GM12878 (cell line): ENCODE data around the gene ACSM6. TPM values are rescaled to one million over a fixed set of nuclear protein-coding genes. Genes with fewer than 3 reads are reported as not detected.

Experiments used
- ATAC-seq: fragments of 200-7000 bp; cut with Tn5 transposase; 3 replicates; pipeline ENCODE4 v1.9.1; 2020; ENCODE audit warnings: mild to moderate bottlenecking, moderate library complexity
- BruUV-seq: library from RNA; stranded (reverse); fragments of 400-500 nt; replicated peaks from 2 replicates; lab custom pipeline; 2021; lab: Mats Ljungman, UMichigan
- CTCF ChIA-PET: fragments of 300-600 bp; sonication (Branson Sonifier 250); formaldehyde crosslinking; extraction: SDS; loops from one replicate; lab custom pipeline; 2021; ENCODE audit warnings: inconsistent platforms; lab: Yijun Ruan, JAX
- POLR2A ChIA-PET: fragments of 350-600 bp; formaldehyde crosslinking; extraction: SDS; loops from one replicate; lab custom pipeline; 2021; ENCODE audit warnings: inconsistent platforms; lab: Charles Lee
- RAD21 ChIA-PET: fragments of 300-600 bp; sonication (Branson Sonifier 250); formaldehyde crosslinking; loops from one replicate; lab custom pipeline; 2023; ENCODE audit warnings: antibody characterized with exemption; ENCODE audit not compliant: unreplicated experiment; lab: Charles Lee
- SMC1A ChIA-PET: fragments of 300-600 bp; sonication (Branson Sonifier 250); formaldehyde crosslinking; loops from one replicate; lab custom pipeline; 2023; ENCODE audit not compliant: unreplicated experiment, uncharacterized antibody; lab: Charles Lee
- DNase-seq: peaks from one replicate; pipeline ENCODE4 v3.0.0-alpha.2; 2011; ENCODE audit warnings: low read depth, low spot score
- FAIRE-seq: peaks from 3 replicates; lab custom pipeline; 2011; peaks lifted over from hg19 to GRCh38; lab: Jason Lieb, UNC
- H2AFZ ChIP-seq: 2 replicates; pipeline ENCODE4 v1.6.0; 2011; ENCODE audit warnings: low read depth, low read length, control low read depth; ENCODE audit not compliant: control insufficient read depth
- H3K27ac ChIP-seq: 2 replicates; pipeline ENCODE4 v1.5.1; 2011; ENCODE audit warnings: control low read depth; ENCODE audit not compliant: control insufficient read depth, insufficient read depth
- H3K27me3 ChIP-seq, 2 experiments: replicated peaks in 1 of 2; 2 replicates each; pipeline versions ENCODE4 v1.6.0 to v1.6.1; 2011; ENCODE audit warnings: low read length in 1 of 2; ENCODE audit not compliant: control insufficient read depth in 2 of 2, insufficient read depth in 2 of 2
- H3K36me3 ChIP-seq, 2 experiments: 2 replicates each; pipeline ENCODE4 v1.5.1; 2011; ENCODE audit warnings: low read length in 1 of 2; ENCODE audit not compliant: control insufficient read depth in 2 of 2, insufficient read depth in 2 of 2
- H3K4me1 ChIP-seq: 2 replicates; pipeline ENCODE4 v1.6.1; 2011; ENCODE audit warnings: mild to moderate bottlenecking, low read length, moderate library complexity, mixed read lengths; ENCODE audit not compliant: control insufficient read depth, insufficient read depth
- H3K4me2 ChIP-seq: 2 replicates; pipeline ENCODE4 v1.6.0; 2011; ENCODE audit warnings: control low read depth; ENCODE audit not compliant: control insufficient read depth, insufficient read depth
- H3K4me3 ChIP-seq: fragments of 200-600 bp; sonication (generic); 2 replicates; pipeline ENCODE4 v1.5.1; 2016
- H3K79me2 ChIP-seq: 2 replicates; pipeline ENCODE4 v1.6.0; 2011; ENCODE audit warnings: low read length; ENCODE audit not compliant: control insufficient read depth, insufficient read depth
- H3K9ac ChIP-seq: 2 replicates; pipeline ENCODE4 v1.8.0; 2011; ENCODE audit warnings: low read length, control low read depth, mixed read lengths; ENCODE audit not compliant: control insufficient read depth, insufficient read depth
- H3K9me3 ChIP-seq: replicated peaks from 3 replicates; pipeline ENCODE4 v1.5.1; 2011; ENCODE audit warnings: mild to moderate bottlenecking, low read length; ENCODE audit not compliant: control insufficient read depth, insufficient read depth
- H4K20me1 ChIP-seq: 2 replicates; pipeline ENCODE4 v1.6.0; 2011; ENCODE audit not compliant: control insufficient read depth, insufficient read depth
- BCLAF1 ChIP-seq: fragments of 450-650 bp; IDR thresholded peaks from 2 replicates; pipeline ENCODE4 v1.6.1; 2017; ENCODE audit warnings: antibody characterized with exemption, mild to moderate bottlenecking, moderate library complexity
- CUX1 ChIP-seq: IDR thresholded peaks from 2 replicates; pipeline ENCODE4 v1.6.1; 2012; ENCODE audit warnings: improper control_type of control experiment, low read depth, low read length; ENCODE audit not compliant: insufficient replicate concordance
- EGR1 ChIP-seq, 2 experiments: IDR thresholded peaks; 1 replicate in 1 of 2; 2 replicates in 1 of 2; pipeline ENCODE4 v1.6.1; 2011 to 2012; ENCODE audit warnings: low read depth in 2 of 2, low read length in 2 of 2, borderline replicate concordance in 1 of 2, mild to moderate bottlenecking in 1 of 2, moderate library complexity in 1 of 2
- POLR2AphosphoS5 ChIP-seq: IDR thresholded peaks from 2 replicates; pipeline ENCODE4 v1.6.1; 2011; ENCODE audit warnings: mild to moderate bottlenecking, low read length, inconsistent platforms
- SREBF1 ChIP-seq: IDR thresholded peaks from 2 replicates; pipeline ENCODE4 v1.6.1; 2012; ENCODE audit warnings: mild to moderate bottlenecking, low read length
- YY1 ChIP-seq: IDR thresholded peaks from 2 replicates; pipeline ENCODE4 v1.6.1; 2011; ENCODE audit warnings: low read depth, mild to moderate bottlenecking, low read length
- ZBED1 ChIP-seq: IDR thresholded peaks from 2 replicates; pipeline ENCODE4 v1.6.1; 2016; ENCODE audit warnings: borderline replicate concordance
- WGBS: methylation state at CpG from one replicate; pipeline ENCODE4 v1.1.6; 2016; ENCODE audit warnings: low lambda C conversion rate; ENCODE audit not compliant: insufficient replicate concordance, insufficient coverage; ENCODE audit errors: missing lambda C conversion rate; 5-methylcytosine and 5-hydroxymethylcytosine counted together
- in situ Hi-C: fragments of 300-500 bp; cut with MboI; formaldehyde crosslinking; loops from 9 replicates; pipeline ENCODE4 v1.14.3; 2018; ENCODE audit warnings: mixed read lengths
- intact Hi-C: fragments of 100-400 bp; cut with micrococcal nuclease; formaldehyde crosslinking; loops from one replicate; pipeline ENCODE4 v1.14.2; 2022; ENCODE audit not compliant: unreplicated experiment
- polyA plus RNA-seq, 11 experiments: library from polyadenylated mRNA; depleted of rRNA in 4 of 11; unstranded in 6 of 11; stranded (reverse) in 5 of 11; fragments of >200 nt; fragmentation: Nextera tagmentation in 4 of 11; fragmentation: Illumina TruSeq in 1 of 11; extraction: Ambion mirVana in 4 of 11; extraction: Trizol in 1 of 11; gene quantifications; 1 replicate in 1 of 11; 2 replicates in 10 of 11; pipeline versions ENCODE4 v1.2.1 to v1.2.3, GENCODE V29; 2011 to 2016; ENCODE audit warnings: inconsistent platforms in 2 of 11, missing spikeins in 2 of 11, low read depth in 1 of 11
- total RNA-seq, 4 experiments: library from RNA; depleted of rRNA in 3 of 4; stranded (reverse); fragments of >200 nt in 3 of 4; fragmentation: Illumina TruSeq in 1 of 4; extraction: Trizol in 1 of 4; gene quantifications; 2 replicates each; pipeline versions ENCODE4 v1.2.1 to v1.2.3, GENCODE V29; 2013 to 2021
- TF ChIP-seq, protein P1 (sequence below): fragments of 450-650 bp; conservative IDR thresholded peaks from 2 replicates; pipeline ENCODE4 v1.6.1; 2017; ENCODE audit warnings: mild to moderate bottlenecking, moderate library complexity

The ACSM6 gene
- total and polyA plus RNA-seq, 10 of the 15 experiments (the other 5 are each of a cell fraction or from before 2014, with no cell fraction given) = 0.06 to 0.21 (median 0.20) TPM; not detected in 7

DNA sequence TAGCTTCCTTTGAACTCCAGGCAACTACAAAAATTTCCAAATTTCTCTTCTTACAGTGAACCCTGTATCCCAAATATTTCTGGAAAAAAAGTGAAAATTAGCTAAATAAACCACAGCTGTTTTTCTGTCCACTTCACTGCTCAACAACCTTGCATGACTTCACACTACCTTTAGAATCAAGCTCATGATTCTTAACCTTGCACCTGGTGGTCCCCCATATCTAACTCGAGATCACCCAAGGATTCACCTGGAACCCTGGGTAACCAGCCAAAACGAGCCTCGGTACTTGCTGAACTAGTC, 49.2 kb downstream of the ACSM6 start:
- Histone ChIP-seq H4K20me1 (peaks cover 3% of the 10 kb centered on the region; the same call in 1 of the 2 replicates), H3K79me2 (peaks cover 19% of the 10 kb centered on the region), H3K9me3 (no peaks in the 10 kb centered on the region), H3K4me1 (peaks cover 42% of the 10 kb centered on the region), H3K27ac (no peak overlapping the region), H2AFZ (no peak overlapping the region), H3K4me3 (no peak overlapping the region), H3K27me3 (no peaks in the 10 kb centered on the region), H3K4me2 (no peak overlapping the region), H3K9ac (no peak overlapping the region), H3K36me3 (peaks cover 39 to 54% of the 10 kb centered on the region in 2 experiments)
- 80% methylated on average over 3 of the region's 3 CpGs for WGBS
- ATAC-seq (no peak), DNase-seq (no peak), FAIRE-seq (no peak)
- POLR2A ChIA-PET = interaction anchor here (1.1 to 1.5 kb wide), 2 partner anchors 11 to 48 kb away, joined by 3 read pairs; partner anchors contain the start of gene PDLIM1
- CTCF ChIA-PET = interaction anchor here (0.6 to 9.9 kb wide), 22 partner anchors 7 to 613 kb away, joined by 3 to 346 read pairs (median 4); no protein-coding TSS in a partner anchor
- intact Hi-C loops = loop anchor here (1.0 to 10.0 kb wide), 3 partner anchors 60 to 608 kb away; no protein-coding TSS in a partner anchor
- BruUV-seq = no TSS peak
- in situ Hi-C loops = loop anchor here (5.0 kb wide), 1 partner anchor 111 kb away; no protein-coding TSS in a partner anchor
- RAD21 ChIA-PET = interaction anchor here (0.6 to 5.6 kb wide), 6 partner anchors 9 to 615 kb away, joined by 3 to 185 read pairs (median 4); no protein-coding TSS in a partner anchor
- TF ChIP-seq BCLAF1 (no peak), ZBED1 (no peak), EGR1 (IDR thresholded peaks at IDR 0.05; ENCODE audit: borderline replicate concordance in 1 of 2, low read depth in 2 of 2, low read length in 2 of 2) (no peak), YY1 (no peak), POLR2AphosphoS5 (no peak), SREBF1 (no peak), CUX1 (no peak)
- TF ChIP-seq, protein P1, sequence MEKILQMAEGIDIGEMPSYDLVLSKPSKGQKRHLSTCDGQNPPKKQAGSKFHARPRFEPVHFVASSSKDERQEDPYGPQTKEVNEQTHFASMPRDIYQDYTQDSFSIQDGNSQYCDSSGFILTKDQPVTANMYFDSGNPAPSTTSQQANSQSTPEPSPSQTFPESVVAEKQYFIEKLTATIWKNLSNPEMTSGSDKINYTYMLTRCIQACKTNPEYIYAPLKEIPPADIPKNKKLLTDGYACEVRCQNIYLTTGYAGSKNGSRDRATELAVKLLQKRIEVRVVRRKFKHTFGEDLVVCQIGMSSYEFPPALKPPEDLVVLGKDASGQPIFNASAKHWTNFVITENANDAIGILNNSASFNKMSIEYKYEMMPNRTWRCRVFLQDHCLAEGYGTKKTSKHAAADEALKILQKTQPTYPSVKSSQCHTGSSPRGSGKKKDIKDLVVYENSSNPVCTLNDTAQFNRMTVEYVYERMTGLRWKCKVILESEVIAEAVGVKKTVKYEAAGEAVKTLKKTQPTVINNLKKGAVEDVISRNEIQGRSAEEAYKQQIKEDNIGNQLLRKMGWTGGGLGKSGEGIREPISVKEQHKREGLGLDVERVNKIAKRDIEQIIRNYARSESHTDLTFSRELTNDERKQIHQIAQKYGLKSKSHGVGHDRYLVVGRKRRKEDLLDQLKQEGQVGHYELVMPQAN = no peak
- SMC1A ChIA-PET = interaction anchor here (0.6 to 10.3 kb wide), 15 partner anchors 9 to 342 kb away, joined by 3 to 262 read pairs (median 4); no protein-coding TSS in a partner anchor
